Stimulated activated memory B cell treated with anti-CD40 and anti-IgM and Interleukin-4, amounts not matched to agents 10 μg/mL and 1 μg/mL and 100 μg/mL, for 72 hours (primary cell): ENCODE results near the gene GSK3B.

Experiments
- ATAC-seq: fragments of 150-1000 bp; cut with Tn5 transposase; 2 replicates; pipeline ENCODE4 v1.10.0; 2021
- H3K27ac Mint-ChIP-seq: one replicate; pipeline ENCODE4 v1.8.0; 2022; ENCODE audit warnings: mild to moderate bottlenecking, mixed read lengths
- H3K27me3 Mint-ChIP-seq: one replicate; pipeline ENCODE4 v1.8.0; 2022; ENCODE audit warnings: mixed read lengths
- H3K36me3 Mint-ChIP-seq: one replicate; pipeline ENCODE4 v1.8.0; 2022; ENCODE audit warnings: mixed read lengths
- H3K4me1 Mint-ChIP-seq: one replicate; pipeline ENCODE4 v1.8.0; 2022; ENCODE audit warnings: mixed read lengths
- H3K4me3 Mint-ChIP-seq: one replicate; pipeline ENCODE4 v1.8.0; 2022; ENCODE audit warnings: mild to moderate bottlenecking, moderate library complexity, mixed read lengths
- H3K9me3 Mint-ChIP-seq: one replicate; pipeline ENCODE4 v1.8.0; 2022; ENCODE audit warnings: mixed read lengths

Gene GSK3B

GRCh38 chr3:119808843-119809242, 285.4 kb downstream of the GSK3B start:
- no peak for ATAC-seq
- no peaks in the 10 kb centered on the region for H3K27me3 Mint-ChIP-seq
- peaks cover 10% of the 10 kb centered on the region for H3K4me1 Mint-ChIP-seq
- no peaks in the 10 kb centered on the region for H3K36me3 Mint-ChIP-seq
- peaks cover 3% of the 10 kb centered on the region for H3K9me3 Mint-ChIP-seq
- H3K4me3 Mint-ChIP-seq, result no peak overlapping the region
- H3K27ac Mint-ChIP-seq, result peak overlapping the region; percentile 89

DNA sequence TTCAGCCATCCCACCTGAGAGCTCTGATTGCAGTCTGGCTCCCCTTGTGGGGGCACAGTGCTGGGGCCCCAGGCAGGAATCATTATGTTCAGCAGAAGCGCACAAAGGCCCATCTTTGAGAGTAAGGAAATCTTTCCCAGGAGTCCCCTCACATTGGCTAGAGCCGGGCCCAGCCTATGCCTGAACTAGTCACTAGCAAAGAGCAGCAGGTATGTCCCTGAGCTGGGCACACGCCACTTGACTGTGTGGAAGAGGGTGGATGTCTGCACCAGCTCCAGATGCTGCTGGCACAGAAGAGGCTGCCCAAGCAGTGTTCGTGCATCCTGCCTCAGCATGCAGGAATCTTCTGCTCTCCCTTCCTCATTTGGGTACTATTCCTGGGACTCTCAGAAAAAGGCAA, 286.0 kb downstream of the GSK3B start:
- peaks cover 3% of the 10 kb centered on the region for H3K9me3 Mint-ChIP-seq
- no peak overlapping the region for H3K4me3 Mint-ChIP-seq
- peaks cover 10% of the 10 kb centered on the region for H3K4me1 Mint-ChIP-seq
- H3K36me3 Mint-ChIP-seq, result no peaks in the 10 kb centered on the region
- H3K27me3 Mint-ChIP-seq, result no peaks in the 10 kb centered on the region
- H3K27ac Mint-ChIP-seq, result no peak overlapping the region
- ATAC-seq, result no peak

DNA sequence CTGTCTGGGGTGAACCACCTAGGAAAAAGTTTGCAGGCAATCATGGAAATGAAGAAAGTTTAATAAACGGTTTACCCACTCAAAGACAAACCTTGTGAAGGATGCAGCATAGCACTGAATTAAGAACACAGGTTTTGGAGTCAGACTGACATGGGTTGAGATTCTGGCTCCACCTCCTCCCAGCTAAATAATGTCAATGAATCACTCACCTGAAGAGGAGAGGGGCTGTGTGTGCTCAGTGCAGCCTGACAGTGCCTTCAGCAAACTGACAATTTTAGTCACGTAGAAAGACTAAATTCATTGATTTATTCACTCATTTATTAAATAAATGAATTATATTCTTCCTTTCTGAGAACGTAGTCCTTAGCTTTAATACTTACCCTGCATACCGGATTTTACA, 293.4 kb downstream of the GSK3B start:
- Mint-ChIP-seq H3K27me3 (peaks cover 28% of the 10 kb centered on the region), H3K4me1 (no peaks in the 10 kb centered on the region), H3K36me3 (no peaks in the 10 kb centered on the region), H3K9me3 (peaks cover 3% of the 10 kb centered on the region), H3K4me3 (no peak overlapping the region), H3K27ac (no peak overlapping the region)
- ATAC-seq, result no peak

DNA sequence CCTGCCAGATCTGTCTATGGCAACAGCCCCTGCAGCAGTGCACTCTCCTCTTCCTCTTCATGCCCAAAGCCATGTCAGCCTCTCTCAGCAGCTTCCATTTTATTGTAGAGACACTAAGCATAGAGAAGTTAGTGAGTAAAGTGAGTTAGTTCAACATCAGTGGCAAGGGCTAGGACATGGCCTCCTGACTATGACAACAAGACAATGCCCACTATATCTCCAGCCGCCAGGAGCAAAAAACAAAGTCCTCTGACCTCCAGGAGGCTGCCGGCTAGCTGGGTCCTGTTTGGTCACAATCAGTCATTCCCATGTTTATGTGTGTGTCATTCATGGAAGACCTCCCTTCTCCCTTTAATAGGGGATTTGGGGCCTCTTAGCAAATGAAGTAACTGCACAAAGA, 297.5 kb downstream of the GSK3B start:
- H3K27ac Mint-ChIP-seq, result no peak overlapping the region
- H3K9me3 Mint-ChIP-seq, result no peaks in the 10 kb centered on the region
- H3K4me3 Mint-ChIP-seq, result no peak overlapping the region
- H3K4me1 Mint-ChIP-seq, result no peaks in the 10 kb centered on the region
- peaks cover 30% of the 10 kb centered on the region for H3K27me3 Mint-ChIP-seq
- ATAC-seq, result peak; percentile 14
- H3K36me3 Mint-ChIP-seq, result no peaks in the 10 kb centered on the region

DNA sequence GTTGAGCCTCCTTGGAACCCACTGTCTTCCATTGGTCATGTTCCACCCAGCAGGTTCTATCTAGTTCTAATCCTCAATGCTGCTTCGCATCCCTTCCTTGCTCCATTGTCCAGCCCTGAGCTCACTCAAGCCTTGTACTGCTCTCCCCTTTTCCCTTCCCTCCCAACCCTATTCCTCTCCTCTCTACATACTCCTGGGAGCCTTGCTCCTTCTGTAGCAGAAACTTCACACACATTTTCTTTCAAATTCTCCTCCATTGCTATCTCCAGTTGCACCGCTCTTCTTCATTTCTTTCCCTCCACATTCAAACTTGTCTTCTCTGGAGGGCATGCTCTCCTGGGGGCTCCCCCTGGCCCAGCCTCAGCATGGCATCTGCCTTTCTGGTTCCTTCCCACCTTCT, 297.9 kb downstream of the GSK3B start:
- Mint-ChIP-seq H3K27ac (no peak overlapping the region), H3K27me3 (peaks cover 30% of the 10 kb centered on the region), H3K4me1 (no peaks in the 10 kb centered on the region), H3K4me3 (no peak overlapping the region), H3K9me3 (no peaks in the 10 kb centered on the region), H3K36me3 (no peaks in the 10 kb centered on the region)
- peak; percentile 17 for ATAC-seq

DNA sequence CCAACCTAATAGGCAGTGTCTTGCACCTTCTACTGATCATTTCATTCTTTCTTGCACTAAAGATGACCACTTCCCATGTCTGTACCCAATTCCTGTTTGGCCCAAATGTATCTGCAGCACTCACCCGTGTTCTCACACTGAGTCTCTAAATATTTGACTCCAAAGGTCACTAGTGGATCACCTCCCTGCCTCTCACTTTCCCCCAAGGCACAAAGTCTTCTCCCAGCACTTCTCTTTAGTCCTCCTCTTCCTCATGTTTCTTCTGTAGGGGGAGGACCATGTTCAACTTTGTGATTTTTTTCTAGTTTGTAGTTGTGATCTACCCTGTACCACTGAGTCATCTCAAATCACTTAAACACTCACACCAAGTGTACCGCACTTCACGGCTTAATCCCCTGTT, 298.4 kb downstream of the GSK3B start:
- H3K27ac Mint-ChIP-seq, result no peak overlapping the region
- H3K27me3 Mint-ChIP-seq, result peaks cover 30% of the 10 kb centered on the region
- H3K36me3 Mint-ChIP-seq, result no peaks in the 10 kb centered on the region
- H3K4me3 Mint-ChIP-seq, result no peak overlapping the region
- no peaks in the 10 kb centered on the region for H3K4me1 Mint-ChIP-seq
- no peak for ATAC-seq
- no peaks in the 10 kb centered on the region for H3K9me3 Mint-ChIP-seq

- Mint-ChIP-seq H3K4me3 (no peak overlapping the region), H3K9me3 (peaks cover under 1% of the 10 kb centered on the region), H3K4me1 (no peaks in the 10 kb centered on the region), H3K36me3 (no peaks in the 10 kb centered on the region), H3K27ac (no peak overlapping the region), H3K27me3 (peaks cover 22% of the 10 kb centered on the region)
- no peak for ATAC-seq
Measured at GRCh38 chr3:119794971-119795612, 299.2 kb downstream of the GSK3B start.

- ATAC-seq, result no peak
- H3K27me3 Mint-ChIP-seq, result peaks cover 21% of the 10 kb centered on the region
- no peak overlapping the region for H3K4me3 Mint-ChIP-seq
- no peak overlapping the region for H3K27ac Mint-ChIP-seq
- no peaks in the 10 kb centered on the region for H3K36me3 Mint-ChIP-seq
- H3K9me3 Mint-ChIP-seq, result peaks cover 5% of the 10 kb centered on the region
- H3K4me1 Mint-ChIP-seq, result no peaks in the 10 kb centered on the region
Measured at GRCh38 chr3:119794401-119794800, 299.8 kb downstream of the GSK3B start.

- Mint-ChIP-seq H3K9me3 (peaks cover 9% of the 10 kb centered on the region), H3K36me3 (no peaks in the 10 kb centered on the region), H3K4me3 (no peak overlapping the region), H3K27me3 (peaks cover 14% of the 10 kb centered on the region), H3K27ac (no peak overlapping the region), H3K4me1 (no peaks in the 10 kb centered on the region)
- ATAC-seq, result no peak
Measured at GRCh38 chr3:119792270-119792669, 302.0 kb downstream of the GSK3B start.

DNA sequence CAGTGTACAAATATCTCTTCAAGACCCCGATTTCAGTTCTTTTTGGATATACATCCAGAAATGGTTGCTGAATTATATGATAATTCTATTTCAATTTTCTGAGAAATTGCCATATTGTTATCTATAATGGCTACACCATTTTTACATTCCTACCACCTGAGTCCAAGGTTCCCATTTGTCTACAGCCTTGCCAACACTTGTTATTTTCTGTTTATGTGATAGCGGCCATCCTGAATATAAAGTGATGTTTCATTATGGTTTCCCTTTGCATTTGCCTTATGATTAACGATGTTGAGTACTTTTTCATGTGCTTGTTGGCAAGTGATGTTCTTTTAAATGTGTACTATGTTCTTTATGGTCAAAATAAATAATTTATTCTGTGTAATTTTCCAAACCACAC, 303.9 kb downstream of the GSK3B start:
- Mint-ChIP-seq H3K9me3 (peaks cover 9% of the 10 kb centered on the region), H3K27ac (no peak overlapping the region), H3K36me3 (no peaks in the 10 kb centered on the region), H3K4me3 (no peak overlapping the region), H3K4me1 (no peaks in the 10 kb centered on the region), H3K27me3 (no peaks in the 10 kb centered on the region)
- ATAC-seq, result no peak

- H3K27me3 Mint-ChIP-seq, result no peaks in the 10 kb centered on the region
- H3K9me3 Mint-ChIP-seq, result peaks cover 9% of the 10 kb centered on the region
- H3K27ac Mint-ChIP-seq, result no peak overlapping the region
- no peaks in the 10 kb centered on the region for H3K36me3 Mint-ChIP-seq
- H3K4me3 Mint-ChIP-seq, result no peak overlapping the region
- H3K4me1 Mint-ChIP-seq, result no peaks in the 10 kb centered on the region
- ATAC-seq, result no peak
Measured at GRCh38 chr3:119786409-119786808, 307.8 kb downstream of the GSK3B start.

DNA sequence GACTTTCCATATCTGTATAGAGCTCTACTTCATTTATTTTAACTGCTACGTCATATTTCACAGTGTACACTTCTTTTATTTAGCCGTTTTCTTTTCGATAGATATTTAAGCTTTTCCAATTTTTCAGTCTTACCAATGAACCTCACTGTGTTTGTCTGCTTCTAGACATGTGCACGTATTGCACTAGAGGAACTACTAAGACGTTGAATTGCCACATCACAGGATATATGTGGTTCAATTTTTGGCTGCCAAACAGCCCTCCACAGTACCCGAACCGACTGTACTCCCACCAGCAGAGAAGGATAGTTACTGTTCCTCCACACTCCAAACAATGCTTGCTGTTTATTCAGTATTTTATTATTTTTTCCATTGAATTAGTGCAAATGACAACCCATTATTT, 310.4 kb downstream of the GSK3B start:
- no peak for ATAC-seq
- H3K4me1 Mint-ChIP-seq, result peaks cover 11% of the 10 kb centered on the region
- no peak overlapping the region for H3K27ac Mint-ChIP-seq
- H3K4me3 Mint-ChIP-seq, result no peak overlapping the region
- no peaks in the 10 kb centered on the region for H3K9me3 Mint-ChIP-seq
- no peaks in the 10 kb centered on the region for H3K36me3 Mint-ChIP-seq
- no peaks in the 10 kb centered on the region for H3K27me3 Mint-ChIP-seq

GRCh38 chr3:119783255-119783654, 311.0 kb downstream of the GSK3B start:
- no peaks in the 10 kb centered on the region for H3K9me3 Mint-ChIP-seq
- peaks cover 11% of the 10 kb centered on the region for H3K4me1 Mint-ChIP-seq
- no peaks in the 10 kb centered on the region for H3K36me3 Mint-ChIP-seq
- no peak overlapping the region for H3K27ac Mint-ChIP-seq
- no peaks in the 10 kb centered on the region for H3K27me3 Mint-ChIP-seq
- ATAC-seq, result no peak
- no peak overlapping the region for H3K4me3 Mint-ChIP-seq

DNA sequence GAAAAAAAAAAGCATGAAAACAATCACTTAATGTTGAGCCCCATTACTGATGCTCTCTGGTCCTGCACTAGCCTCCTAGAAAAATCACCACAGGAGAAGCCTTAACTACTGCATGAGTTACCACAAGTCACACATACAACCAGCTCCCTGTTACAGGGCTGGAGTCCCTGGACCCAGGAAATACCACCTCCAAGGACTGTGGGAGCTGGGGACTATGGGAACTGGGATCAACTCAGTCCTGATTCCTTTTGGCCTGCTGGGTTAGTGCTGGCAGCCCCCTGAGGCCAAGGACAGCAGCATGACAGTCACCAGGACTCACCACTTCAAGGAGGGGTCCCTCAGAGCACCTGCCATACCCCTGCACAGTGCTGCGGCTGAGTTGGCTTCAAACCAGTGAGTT, 311.8 kb downstream of the GSK3B start:
- H3K36me3 Mint-ChIP-seq, result no peaks in the 10 kb centered on the region
- no peak overlapping the region for H3K4me3 Mint-ChIP-seq
- H3K27ac Mint-ChIP-seq, result no peak overlapping the region
- no peaks in the 10 kb centered on the region for H3K9me3 Mint-ChIP-seq
- H3K4me1 Mint-ChIP-seq, result peaks cover 11% of the 10 kb centered on the region
- no peak for ATAC-seq
- no peaks in the 10 kb centered on the region for H3K27me3 Mint-ChIP-seq

DNA sequence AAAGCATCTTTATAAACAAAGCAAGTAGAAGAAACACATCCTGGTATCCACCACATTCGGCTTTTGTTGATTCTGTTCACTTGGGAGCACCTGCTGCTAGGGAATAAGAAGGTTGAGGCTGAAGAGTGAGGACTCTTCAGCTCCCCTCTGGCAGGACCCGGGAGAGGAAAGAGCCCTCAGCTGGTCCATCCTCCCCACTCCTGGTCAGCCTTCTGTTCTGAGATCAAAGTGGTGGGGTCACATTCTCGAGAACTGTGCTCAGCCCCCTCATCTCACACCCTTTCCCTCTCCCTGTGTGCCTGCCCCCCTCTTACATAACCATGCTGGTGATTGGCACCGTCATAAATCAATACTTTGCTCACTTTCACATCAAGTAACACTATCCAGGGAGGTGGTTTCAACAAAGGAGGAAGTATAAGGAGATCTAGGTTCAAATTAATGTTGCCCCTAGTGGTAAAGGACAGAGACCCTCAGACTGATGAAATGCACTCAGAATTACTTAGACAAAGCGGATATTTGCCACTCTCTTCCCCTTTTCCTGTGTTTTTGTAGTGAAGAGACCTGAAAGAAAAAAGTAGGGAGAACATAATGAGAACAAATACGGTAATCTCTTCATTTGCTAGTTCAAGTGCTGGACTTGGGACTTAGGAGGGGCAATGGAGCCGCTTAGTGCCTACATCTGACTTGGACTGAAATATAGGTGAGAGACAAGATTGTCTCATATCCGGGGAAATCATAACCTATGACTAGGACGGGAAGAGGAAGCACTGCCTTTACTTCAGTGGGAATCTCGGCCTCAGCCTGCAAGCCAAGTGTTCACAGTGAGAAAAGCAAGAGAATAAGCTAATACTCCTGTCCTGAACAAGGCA, 312.7 kb downstream of the GSK3B start, which contains the start of gene NR1I2:
Gene NR1I2 (plus strand): TSS at position 772 of the 869 bp plus-strand sequence.
- Mint-ChIP-seq H3K4me1 (peaks cover 11% of the 10 kb centered on the region), H3K9me3 (no peaks in the 10 kb centered on the region), H3K36me3 (peaks cover under 1% of the 10 kb centered on the region), H3K27me3 (no peaks in the 10 kb centered on the region), H3K27ac (no peak within 1 kb of the TSS), H3K4me3 (no peak within 1 kb of the TSS)
- no peak for ATAC-seq
